NB4 (cell line): Measurements from ENCODE around the gene TENM4.

Experiments
- POLR2A ChIP-seq: IDR thresholded peaks from 2 replicates; pipeline ENCODE4 v1.6.1; 2011; ENCODE audit warnings: mild to moderate bottlenecking; ENCODE audit not compliant: insufficient read length; ENCODE audit errors: extremely low read depth
- TF ChIP-seq, protein P1 (sequence below): IDR thresholded peaks from one replicate; pipeline ENCODE4 v1.5.1; 2012; ENCODE audit warnings: low read depth, low read length
- TF ChIP-seq, protein P2 (sequence below): IDR thresholded peaks from 2 replicates; pipeline ENCODE4 v1.6.1; 2011; ENCODE audit warnings: low read depth, low read length

DNA sequence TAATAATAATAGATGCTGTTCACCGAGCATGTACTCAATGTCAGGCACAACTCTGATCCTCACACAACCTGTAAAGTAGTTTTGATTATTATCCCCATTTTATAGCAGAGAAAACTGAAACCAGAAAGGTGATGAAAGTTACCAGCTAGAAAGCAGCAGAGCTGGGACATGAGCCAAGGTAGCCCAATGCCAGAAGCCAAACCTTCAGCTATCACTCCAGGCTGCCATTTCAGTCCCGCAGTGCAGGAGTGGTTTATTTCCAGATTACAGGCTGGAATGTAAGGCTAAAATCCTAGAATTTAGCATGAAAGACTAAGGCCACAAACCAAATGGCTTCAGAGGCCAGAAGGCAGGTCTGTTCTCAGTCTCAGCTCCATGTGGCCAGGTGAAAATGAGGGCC lies 108.8 kb downstream of the TENM4 start:
- no peak for TF ChIP-seq POLR2A
- TF ChIP-seq, protein P1, sequence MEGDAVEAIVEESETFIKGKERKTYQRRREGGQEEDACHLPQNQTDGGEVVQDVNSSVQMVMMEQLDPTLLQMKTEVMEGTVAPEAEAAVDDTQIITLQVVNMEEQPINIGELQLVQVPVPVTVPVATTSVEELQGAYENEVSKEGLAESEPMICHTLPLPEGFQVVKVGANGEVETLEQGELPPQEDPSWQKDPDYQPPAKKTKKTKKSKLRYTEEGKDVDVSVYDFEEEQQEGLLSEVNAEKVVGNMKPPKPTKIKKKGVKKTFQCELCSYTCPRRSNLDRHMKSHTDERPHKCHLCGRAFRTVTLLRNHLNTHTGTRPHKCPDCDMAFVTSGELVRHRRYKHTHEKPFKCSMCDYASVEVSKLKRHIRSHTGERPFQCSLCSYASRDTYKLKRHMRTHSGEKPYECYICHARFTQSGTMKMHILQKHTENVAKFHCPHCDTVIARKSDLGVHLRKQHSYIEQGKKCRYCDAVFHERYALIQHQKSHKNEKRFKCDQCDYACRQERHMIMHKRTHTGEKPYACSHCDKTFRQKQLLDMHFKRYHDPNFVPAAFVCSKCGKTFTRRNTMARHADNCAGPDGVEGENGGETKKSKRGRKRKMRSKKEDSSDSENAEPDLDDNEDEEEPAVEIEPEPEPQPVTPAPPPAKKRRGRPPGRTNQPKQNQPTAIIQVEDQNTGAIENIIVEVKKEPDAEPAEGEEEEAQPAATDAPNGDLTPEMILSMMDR, result no peak
- TF ChIP-seq, protein P2, sequence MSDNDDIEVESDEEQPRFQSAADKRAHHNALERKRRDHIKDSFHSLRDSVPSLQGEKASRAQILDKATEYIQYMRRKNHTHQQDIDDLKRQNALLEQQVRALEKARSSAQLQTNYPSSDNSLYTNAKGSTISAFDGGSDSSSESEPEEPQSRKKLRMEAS, result no peak
